Spleen (tissue), 7 donors: Measurements from ENCODE around the gene LNPEP.

Experiments
- CTCF ChIP-seq, 11 experiments: fragments of 200-600 bp in 7 of 11; fragments of 450-650 bp in 4 of 11; sonication (generic) in 4 of 11; IDR thresholded peaks in 8 of 11; conservative IDR thresholded peaks in 3 of 11; 1 replicate in 7 of 11; 2 replicates in 4 of 11; pipeline versions ENCODE4 v1.4.0 to v1.8.0; 2016 to 2021; ENCODE audit warnings: antibody characterized with exemption in 11 of 11, inconsistent platforms in 4 of 11, mild to moderate bottlenecking in 1 of 11
- POLR2A ChIP-seq, 3 donors: fragments of 450-650 bp; IDR thresholded peaks; one replicate each; pipeline ENCODE4 v1.5.1; 2017; ENCODE audit warnings: antibody characterized with exemption in 3 of 3, mild to moderate bottlenecking in 1 of 3
- donor health status: DM: no; HTN: no; CAD: no; lungs with moderate emphysema.
- donor health status: DM: no; HTN: no; CAD: no.
- donor health status: DM: no; HTN: no; CAD: no.

- no peak for TF ChIP-seq POLR2A (IDR thresholded peaks at IDR 0.05)
- no peak for TF ChIP-seq CTCF (IDR thresholded peaks at IDR 0.05 in 8 of 11, conservative IDR thresholded peaks at IDR 0.05 in 3 of 11)
These were observed 26.7 kb downstream of the LNPEP start for GRCh38 chr5:96962540-96962991.
